MM.1S (cell line): ENCODE measurements around the gene NUP210L.
"Not testable (repeated sequence)": the region's sequence is repeated elsewhere in the genome, so short reads cannot be mapped to it uniquely, and the experiment has no call there.

Source experiments
- DNase-seq: peaks from one replicate; pipeline ENCODE4 v3.0.0-alpha.2; 2015
- H2AFZ ChIP-seq: fragments of 300-600 bp; sonication (generic); 2 replicates; pipeline ENCODE4 v1.6.0; 2016; ENCODE audit warnings: antibody characterized with exemption, low read length
- H3F3A ChIP-seq: fragments of 300-600 bp; sonication (generic); 2 replicates; pipeline ENCODE4 v1.6.1; 2016; ENCODE audit warnings: mild to moderate bottlenecking, antibody characterized with exemption, low read length, moderate library complexity, mixed read lengths; ENCODE audit not compliant: insufficient read depth
- H3K27ac ChIP-seq: fragments of 300-600 bp; sonication (generic); 2 replicates; pipeline ENCODE4 v1.5.1; 2016; ENCODE audit warnings: mild to moderate bottlenecking, low read length
- H3K27me3 ChIP-seq: fragments of 300-600 bp; sonication (generic); replicated peaks from 2 replicates; pipeline ENCODE4 v1.6.0; 2016; ENCODE audit warnings: low read length; ENCODE audit not compliant: insufficient read depth
- H3K36me3 ChIP-seq: fragments of 300-600 bp; sonication (generic); replicated peaks from 2 replicates; pipeline ENCODE4 v1.6.1; 2016; ENCODE audit warnings: mild to moderate bottlenecking, low read length, mixed read lengths; ENCODE audit not compliant: insufficient read depth
- H3K4me1 ChIP-seq: fragments of 300-600 bp; sonication (generic); 2 replicates; pipeline ENCODE4 v1.6.1; 2016; ENCODE audit warnings: low read length, mixed read lengths
- H3K4me2 ChIP-seq: fragments of 300-600 bp; sonication (generic); 2 replicates; pipeline ENCODE4 v1.6.0; 2016; ENCODE audit warnings: low read depth, low read length
- H3K4me3 ChIP-seq: fragments of 300-600 bp; sonication (generic); 2 replicates; pipeline ENCODE4 v1.5.1; 2016; ENCODE audit warnings: low read length, mixed read lengths
- H3K79me2 ChIP-seq: fragments of 300-600 bp; sonication (generic); 2 replicates; pipeline ENCODE4 v1.6.1; 2016; ENCODE audit warnings: mixed run types, low read length, mixed read lengths
- H3K9ac ChIP-seq: fragments of 300-600 bp; sonication (generic); 2 replicates; pipeline ENCODE4 v1.6.1; 2016; ENCODE audit warnings: low read length, mixed read lengths
- H3K9me2 ChIP-seq: fragments of 300-600 bp; sonication (generic); replicated peaks from 2 replicates; pipeline ENCODE4 v1.6.1; 2016; ENCODE audit warnings: mild to moderate bottlenecking, low read length, mixed read lengths; ENCODE audit not compliant: insufficient read depth
- H3K9me3 ChIP-seq: fragments of 300-600 bp; sonication (generic); replicated peaks from 2 replicates; pipeline ENCODE4 v1.6.1; 2016; ENCODE audit warnings: mild to moderate bottlenecking, low read length, mixed read lengths; ENCODE audit not compliant: insufficient read depth
- H4K20me1 ChIP-seq: fragments of 300-600 bp; sonication (generic); 2 replicates; pipeline ENCODE4 v1.6.1; 2016; ENCODE audit warnings: mild to moderate bottlenecking, low read length, moderate library complexity, mixed read lengths; ENCODE audit not compliant: insufficient read depth
- EZH2 ChIP-seq: fragments of 300-600 bp; sonication (generic); optimal IDR thresholded peaks from 2 replicates; pipeline ENCODE3; 2017; ENCODE audit warnings: low read depth, mild to moderate bottlenecking, antibody characterized with exemption, low read length, mixed read lengths
- EZH2phosphoT487 ChIP-seq: fragments of 300-600 bp; sonication (generic); IDR thresholded peaks from 2 replicates; pipeline ENCODE4 v1.6.1; 2018; ENCODE audit warnings: antibody characterized with exemption, low read length
- TF ChIP-seq, protein P1 (sequence below): fragments of 300-600 bp; sonication (generic); IDR thresholded peaks from 2 replicates; pipeline ENCODE4 v1.5.1; 2016; ENCODE audit warnings: antibody characterized with exemption, low read length, mixed read lengths

NUP210L gene

DNA sequence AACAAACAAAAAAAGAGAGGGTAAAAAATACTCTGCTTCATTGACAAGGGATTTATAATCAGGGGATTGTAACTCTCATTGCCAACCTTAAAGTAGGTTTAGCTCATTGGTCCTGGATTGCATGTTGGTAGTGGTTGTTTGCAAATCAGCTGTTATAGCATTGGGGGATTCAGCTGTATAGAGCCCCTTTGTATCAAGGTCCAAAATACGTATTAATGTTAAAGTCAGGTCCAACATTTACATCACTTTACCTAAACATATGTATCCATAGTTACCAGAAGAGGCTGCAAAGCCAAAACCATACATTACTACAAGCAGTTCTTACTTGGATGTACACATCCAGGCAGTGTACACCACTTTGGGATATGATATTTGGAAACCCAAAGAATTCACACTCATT lies 134.9 kb downstream of the NUP210L start:
- Histone ChIP-seq H3K4me3 (no peak overlapping the region), H3K9me3 (no peaks in the 10 kb centered on the region), H3K27me3 (no peaks in the 10 kb centered on the region), H3K4me2 (no peak overlapping the region), H3K79me2 (no peaks in the 10 kb centered on the region), H3K27ac (no peak overlapping the region), H3K9me2 (no peaks in the 10 kb centered on the region), H3K4me1 (no peaks in the 10 kb centered on the region), H2AFZ (no peak overlapping the region), H3K9ac (no peak overlapping the region), H3K36me3 (no peaks in the 10 kb centered on the region), H3F3A (no peaks in the 10 kb centered on the region), H4K20me1 (no peaks in the 10 kb centered on the region)
- no peak for DNase-seq
- TF ChIP-seq, protein P1, sequence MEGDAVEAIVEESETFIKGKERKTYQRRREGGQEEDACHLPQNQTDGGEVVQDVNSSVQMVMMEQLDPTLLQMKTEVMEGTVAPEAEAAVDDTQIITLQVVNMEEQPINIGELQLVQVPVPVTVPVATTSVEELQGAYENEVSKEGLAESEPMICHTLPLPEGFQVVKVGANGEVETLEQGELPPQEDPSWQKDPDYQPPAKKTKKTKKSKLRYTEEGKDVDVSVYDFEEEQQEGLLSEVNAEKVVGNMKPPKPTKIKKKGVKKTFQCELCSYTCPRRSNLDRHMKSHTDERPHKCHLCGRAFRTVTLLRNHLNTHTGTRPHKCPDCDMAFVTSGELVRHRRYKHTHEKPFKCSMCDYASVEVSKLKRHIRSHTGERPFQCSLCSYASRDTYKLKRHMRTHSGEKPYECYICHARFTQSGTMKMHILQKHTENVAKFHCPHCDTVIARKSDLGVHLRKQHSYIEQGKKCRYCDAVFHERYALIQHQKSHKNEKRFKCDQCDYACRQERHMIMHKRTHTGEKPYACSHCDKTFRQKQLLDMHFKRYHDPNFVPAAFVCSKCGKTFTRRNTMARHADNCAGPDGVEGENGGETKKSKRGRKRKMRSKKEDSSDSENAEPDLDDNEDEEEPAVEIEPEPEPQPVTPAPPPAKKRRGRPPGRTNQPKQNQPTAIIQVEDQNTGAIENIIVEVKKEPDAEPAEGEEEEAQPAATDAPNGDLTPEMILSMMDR = no peak
- TF ChIP-seq EZH2 (no peak), EZH2phosphoT487 (no peak)

DNA sequence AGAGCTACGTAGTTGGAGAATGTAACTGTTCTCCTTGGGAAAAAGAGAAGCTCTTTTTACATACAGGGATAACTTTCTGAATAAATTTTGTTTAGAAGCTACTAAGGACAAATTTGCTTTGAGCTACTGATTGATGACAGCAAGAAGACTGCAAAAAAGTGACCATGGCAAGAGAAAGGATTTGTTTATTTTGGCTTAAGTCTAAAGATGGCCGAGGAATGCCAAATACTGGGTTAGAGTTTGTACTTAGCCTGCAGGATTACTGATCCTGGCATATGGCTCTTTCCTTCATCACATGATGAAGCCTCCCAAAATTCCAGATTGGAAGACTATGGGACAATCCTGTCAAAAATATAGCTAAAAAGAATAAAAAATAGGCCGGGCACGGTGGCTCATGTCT lies 135.6 kb downstream of the NUP210L start:
- no peak overlapping the region for H2AFZ ChIP-seq
- no peaks in the 10 kb centered on the region for H3K9me2 ChIP-seq
- H4K20me1 ChIP-seq = no peaks in the 10 kb centered on the region
- TF ChIP-seq, protein P1 = no peak
- no peak for TF ChIP-seq EZH2
- TF ChIP-seq EZH2phosphoT487 = no peak
- H3K27me3 ChIP-seq = no peaks in the 10 kb centered on the region
- H3K4me3 ChIP-seq = no peak overlapping the region
- no peak overlapping the region for H3K4me2 ChIP-seq
- DNase-seq = no peak
- H3K4me1 ChIP-seq = no peaks in the 10 kb centered on the region
- H3K9me3 ChIP-seq = no peaks in the 10 kb centered on the region
- H3F3A ChIP-seq = no peaks in the 10 kb centered on the region
- no peak overlapping the region for H3K27ac ChIP-seq
- H3K79me2 ChIP-seq = no peaks in the 10 kb centered on the region
- H3K36me3 ChIP-seq = no peaks in the 10 kb centered on the region
- H3K9ac ChIP-seq = no peak overlapping the region

DNA sequence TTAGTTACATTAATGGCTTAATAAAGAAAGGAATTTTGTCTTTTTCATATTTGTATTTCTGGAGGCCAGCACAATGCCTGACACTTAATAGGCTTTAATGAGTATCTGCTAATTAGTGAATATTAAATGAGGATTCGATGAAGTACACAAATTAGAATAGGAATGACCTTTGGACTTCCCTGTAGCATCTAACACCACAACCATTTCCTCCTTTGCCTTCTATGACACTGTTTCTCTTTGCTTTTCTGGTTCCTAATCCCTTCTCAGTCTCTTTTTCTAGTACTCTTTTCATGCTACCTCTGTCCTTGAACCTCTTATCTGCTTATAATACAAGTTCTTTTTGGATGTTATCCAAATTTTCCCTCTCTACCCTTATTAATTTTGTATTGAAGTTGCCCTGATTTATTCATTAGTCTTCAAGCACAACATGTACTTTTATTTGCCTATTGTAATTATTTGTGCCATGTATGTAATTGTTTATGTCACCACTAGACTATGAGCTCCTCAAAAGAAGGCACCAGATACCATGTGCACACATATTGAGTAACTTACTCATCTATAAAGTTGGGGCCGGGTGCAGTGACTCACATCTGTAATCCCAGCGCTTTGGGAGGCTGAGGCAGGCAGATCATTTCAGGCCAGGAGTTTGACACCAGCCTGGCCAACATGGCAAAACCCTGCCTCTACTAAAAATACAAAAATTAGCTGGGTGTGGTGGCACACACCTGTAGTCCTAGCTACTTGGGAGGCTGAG lies 140.5 kb downstream of the NUP210L start:
- H3K4me1 ChIP-seq = no peaks in the 10 kb centered on the region
- no peak overlapping the region for H3K27ac ChIP-seq
- TF ChIP-seq, protein P1 = no peak
- TF ChIP-seq EZH2phosphoT487 (no peak), EZH2 (no peak)
- H2AFZ ChIP-seq = no peak overlapping the region; the same call in 1 of the 2 replicates
- no peaks in the 10 kb centered on the region for H3F3A ChIP-seq
- no peak overlapping the region for H3K4me3 ChIP-seq
- no peaks in the 10 kb centered on the region for H3K9me3 ChIP-seq
- H3K27me3 ChIP-seq = no peaks in the 10 kb centered on the region
- no peaks in the 10 kb centered on the region for H3K79me2 ChIP-seq
- no peak for DNase-seq
- no peaks in the 10 kb centered on the region for H3K36me3 ChIP-seq
- no peaks in the 10 kb centered on the region for H3K9me2 ChIP-seq
- no peak overlapping the region for H3K9ac ChIP-seq
- H4K20me1 ChIP-seq = no peaks in the 10 kb centered on the region
- H3K4me2 ChIP-seq = no peak overlapping the region

DNA sequence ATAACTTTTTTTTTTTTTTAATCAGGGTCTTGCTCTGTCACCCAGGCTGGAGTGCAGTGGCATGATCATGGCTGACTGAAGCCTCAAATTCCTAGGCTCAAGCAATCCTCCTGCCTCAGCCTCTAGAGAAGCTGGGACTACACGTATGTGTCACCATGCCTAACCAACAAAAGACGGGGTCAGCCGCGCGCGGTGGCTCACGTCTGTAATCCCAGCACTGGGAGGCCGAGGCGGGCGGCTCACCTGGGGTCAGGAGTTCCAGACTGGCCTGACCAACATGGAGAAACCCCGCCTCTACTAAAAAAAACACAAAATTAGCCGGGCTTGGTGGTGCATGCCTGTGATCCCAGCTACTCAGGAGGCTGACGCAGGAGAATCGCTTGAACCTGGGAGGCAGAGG lies 142.3 kb downstream of the NUP210L start:
- H3K9me3 ChIP-seq, H3F3A ChIP-seq: not testable (repeated sequence)

More for the DNA sequence above, 142.3 kb downstream of the NUP210L start:
- H3K4me3 ChIP-seq, H3K4me2 ChIP-seq, H3K27me3 ChIP-seq, H3K27ac ChIP-seq, H4K20me1 ChIP-seq, H3K9ac ChIP-seq, H3K79me2 ChIP-seq, H3K9me2 ChIP-seq, H3K4me1 ChIP-seq, H3K36me3 ChIP-seq, H2AFZ ChIP-seq, DNase-seq: not testable (repeated sequence)
